Ectodermal cell (in vitro differentiated cells): ENCODE data around the gene RIPOR3.

Experiments
- H3K27ac ChIP-seq: 2 replicates; pipeline ENCODE4 v1.7.0; 2013; ENCODE audit warnings: mild to moderate bottlenecking, low read depth, low read length; ENCODE audit not compliant: insufficient read depth, poor library complexity, severe bottlenecking
- H3K27me3 ChIP-seq: 2 replicates; pipeline ENCODE4 v1.7.0; 2013; ENCODE audit warnings: mild to moderate bottlenecking, low read length; ENCODE audit not compliant: insufficient read depth, control insufficient read depth, poor library complexity, severe bottlenecking
- H3K36me3 ChIP-seq: one replicate; pipeline ENCODE4 v1.7.0; 2013; ENCODE audit warnings: low read length; ENCODE audit not compliant: control insufficient read depth, insufficient read depth
- H3K4me1 ChIP-seq: one replicate; pipeline ENCODE4 v1.7.0; 2013; ENCODE audit warnings: low read length; ENCODE audit not compliant: control insufficient read depth, insufficient read depth
- H3K4me3 ChIP-seq: 2 replicates; pipeline ENCODE4 v1.7.0; 2013; ENCODE audit warnings: low read depth, low read length, control low read depth; ENCODE audit not compliant: insufficient read depth
- H3K9me3 ChIP-seq: 2 replicates; pipeline ENCODE4 v1.7.0; 2013; ENCODE audit warnings: mild to moderate bottlenecking, low read length, moderate library complexity; ENCODE audit not compliant: control insufficient read depth
- WGBS, 2 experiments: methylation state at CpG; one replicate each; pipeline ENCODE4 v1.1.7; 2013; ENCODE audit warnings: missing lambda C conversion rate in 2 of 2; 5-methylcytosine and 5-hydroxymethylcytosine counted together

Gene RIPOR3

GRCh38 chr20:50588034-50588736, 103.2 kb downstream of the RIPOR3 start:
- Histone ChIP-seq H3K9me3 (no peaks in the 10 kb centered on the region), H3K27ac (no peak overlapping the region), H3K4me1 (no peaks in the 10 kb centered on the region), H3K4me3 (no peak overlapping the region), H3K27me3 (no peaks in the 10 kb centered on the region), H3K36me3 (peaks cover 11% of the 10 kb centered on the region)
- WGBS, 2 experiments = 59 to 62% methylated on average over 12 of the region's 12 CpGs

- 95% methylated on average over 19 of the region's 19 CpGs for WGBS, 2 experiments
- no peak overlapping the region for H3K4me3 ChIP-seq
- H3K27ac ChIP-seq = no peak overlapping the region
- H3K36me3 ChIP-seq = peaks cover 11% of the 10 kb centered on the region
- no peaks in the 10 kb centered on the region for H3K4me1 ChIP-seq
- H3K9me3 ChIP-seq = no peaks in the 10 kb centered on the region
- no peaks in the 10 kb centered on the region for H3K27me3 ChIP-seq
Measured at GRCh38 chr20:50587291-50587961, 103.9 kb downstream of the RIPOR3 start.

- 94 to 95% methylated on average over 13 of the region's 13 CpGs for WGBS, 2 experiments
Measured at GRCh38 chr20:50586531-50587232, 104.7 kb downstream of the RIPOR3 start.

GRCh38 chr20:50585678-50586077, 105.7 kb downstream of the RIPOR3 start:
- H3K36me3 ChIP-seq = peaks cover 14% of the 10 kb centered on the region
- H3K9me3 ChIP-seq = no peaks in the 10 kb centered on the region
- H3K4me3 ChIP-seq = no peak overlapping the region
- H3K27ac ChIP-seq = no peak overlapping the region
- no peaks in the 10 kb centered on the region for H3K4me1 ChIP-seq
- no peaks in the 10 kb centered on the region for H3K27me3 ChIP-seq
- 93 to 97% methylated on average over 9 of the region's 9 CpGs for WGBS, 2 experiments

More at GRCh38 chr20:50586531-50587232, 104.7 kb downstream of the RIPOR3 start:
- no peaks in the 10 kb centered on the region for H3K27me3 ChIP-seq
- no peaks in the 10 kb centered on the region for H3K4me1 ChIP-seq
- H3K4me3 ChIP-seq = no peak overlapping the region
- H3K27ac ChIP-seq = no peak overlapping the region
- H3K36me3 ChIP-seq = peaks cover 14% of the 10 kb centered on the region
- H3K9me3 ChIP-seq = no peaks in the 10 kb centered on the region

GRCh38 chr20:50585214-50585613, 106.1 kb downstream of the RIPOR3 start:
- Histone ChIP-seq H3K27me3 (no peaks in the 10 kb centered on the region), H3K9me3 (no peaks in the 10 kb centered on the region), H3K4me1 (no peaks in the 10 kb centered on the region), H3K36me3 (peaks cover 14% of the 10 kb centered on the region), H3K27ac (no peak overlapping the region), H3K4me3 (no peak overlapping the region)
- WGBS, 2 experiments = 96 to 97% methylated on average over 5 of the region's 5 CpGs

GRCh38 chr20:50584687-50585086, 106.7 kb downstream of the RIPOR3 start:
- H3K27me3 ChIP-seq = no peaks in the 10 kb centered on the region
- peaks cover 14% of the 10 kb centered on the region for H3K36me3 ChIP-seq
- no peaks in the 10 kb centered on the region for H3K4me1 ChIP-seq
- no peaks in the 10 kb centered on the region for H3K9me3 ChIP-seq
- H3K27ac ChIP-seq = no peak overlapping the region
- H3K4me3 ChIP-seq = no peak overlapping the region
- WGBS, 2 experiments = 95% methylated on average over 2 of the region's 2 CpGs

GRCh38 chr20:50583442-50584150, 107.7 kb downstream of the RIPOR3 start:
- no peak overlapping the region for H3K27ac ChIP-seq
- no peaks in the 10 kb centered on the region for H3K27me3 ChIP-seq
- H3K36me3 ChIP-seq = peaks cover 20% of the 10 kb centered on the region
- H3K4me3 ChIP-seq = no peak overlapping the region
- no peaks in the 10 kb centered on the region for H3K4me1 ChIP-seq
- H3K9me3 ChIP-seq = no peaks in the 10 kb centered on the region
- 94 to 96% methylated on average over 15 of the region's 15 CpGs for WGBS, 2 experiments

GRCh38 chr20:50582591-50583234, 108.6 kb downstream of the RIPOR3 start:
- Histone ChIP-seq H3K27me3 (no peaks in the 10 kb centered on the region), H3K9me3 (no peaks in the 10 kb centered on the region), H3K36me3 (peaks cover 29% of the 10 kb centered on the region), H3K27ac (no peak overlapping the region), H3K4me1 (no peaks in the 10 kb centered on the region), H3K4me3 (no peak overlapping the region)
- WGBS, 2 experiments = 91 to 96% methylated on average over 26 of the region's 26 CpGs

- Histone ChIP-seq H3K4me3 (no peak overlapping the region), H3K9me3 (no peaks in the 10 kb centered on the region), H3K27ac (no peak overlapping the region), H3K4me1 (no peaks in the 10 kb centered on the region), H3K36me3 (peaks cover 35% of the 10 kb centered on the region), H3K27me3 (no peaks in the 10 kb centered on the region)
- 64 to 76% methylated on average over 6 of the region's 6 CpGs for WGBS, 2 experiments
Measured at GRCh38 chr20:50582092-50582491, 109.2 kb downstream of the RIPOR3 start.
